RWPE1 (cell line): ENCODE data around the gene NPBWR2.

Experiments used
- CTCF ChIA-PET: fragments of 350-600 bp; sonication (Branson Sonifier 250); formaldehyde crosslinking; extraction: SDS; loops from one replicate; lab custom pipeline; 2021; lab: Yijun Ruan, JAX
- POLR2A ChIA-PET: fragments of 400-600 bp; formaldehyde crosslinking; extraction: SDS; loops from one replicate; lab custom pipeline; 2020; ENCODE audit warnings: antibody characterized with exemption; ENCODE audit not compliant: low non-redundant PET; lab: Yijun Ruan, JAX
- DNase-seq: peaks from one replicate; pipeline ENCODE4 v3.0.0; 2012; ENCODE audit warnings: low spot score
- H3K27ac ChIP-seq: fragments of 450-650 bp; 2 replicates; pipeline ENCODE4 v1.5.1; 2017
- CTCF ChIP-seq: fragments of 450-650 bp; conservative IDR thresholded peaks from 2 replicates; pipeline ENCODE4 v1.5.1; 2017; ENCODE audit warnings: low read depth, mild to moderate bottlenecking

NPBWR2 gene

GRCh38 chr20:64057628-64058498 lies 49.5 kb downstream of the NPBWR2 start:
- peak; percentile 99 for TF ChIP-seq CTCF
- ChIA-PET CTCF (interaction anchor here (0.5 to 6.5 kb wide), 18 partner anchors 8 to 900 kb away, joined by 3 to 98 read pairs (median 4); partner anchors contain the start of genes C20orf204, OPRL1, RGS19 and SOX18), POLR2A (no interaction called here)
- no peak overlapping the region for H3K27ac ChIP-seq
- DNase-seq: peak; percentile 92

GRCh38 chr20:64056889-64057627 lies 50.3 kb downstream of the NPBWR2 start:
- no peak for TF ChIP-seq CTCF
- ChIA-PET POLR2A (no interaction called here), CTCF (interaction anchor here (0.6 to 6.5 kb wide), 16 partner anchors 8 to 523 kb away, joined by 3 to 98 read pairs (median 4); partner anchors contain the start of genes C20orf204, OPRL1, RGS19 and SOX18)
- DNase-seq: no peak
- H3K27ac ChIP-seq: no peak overlapping the region

- POLR2A ChIA-PET: no interaction called here
Observed at GRCh38 chr20:64056639-64056888, 50.8 kb downstream of the NPBWR2 start.

DNA sequence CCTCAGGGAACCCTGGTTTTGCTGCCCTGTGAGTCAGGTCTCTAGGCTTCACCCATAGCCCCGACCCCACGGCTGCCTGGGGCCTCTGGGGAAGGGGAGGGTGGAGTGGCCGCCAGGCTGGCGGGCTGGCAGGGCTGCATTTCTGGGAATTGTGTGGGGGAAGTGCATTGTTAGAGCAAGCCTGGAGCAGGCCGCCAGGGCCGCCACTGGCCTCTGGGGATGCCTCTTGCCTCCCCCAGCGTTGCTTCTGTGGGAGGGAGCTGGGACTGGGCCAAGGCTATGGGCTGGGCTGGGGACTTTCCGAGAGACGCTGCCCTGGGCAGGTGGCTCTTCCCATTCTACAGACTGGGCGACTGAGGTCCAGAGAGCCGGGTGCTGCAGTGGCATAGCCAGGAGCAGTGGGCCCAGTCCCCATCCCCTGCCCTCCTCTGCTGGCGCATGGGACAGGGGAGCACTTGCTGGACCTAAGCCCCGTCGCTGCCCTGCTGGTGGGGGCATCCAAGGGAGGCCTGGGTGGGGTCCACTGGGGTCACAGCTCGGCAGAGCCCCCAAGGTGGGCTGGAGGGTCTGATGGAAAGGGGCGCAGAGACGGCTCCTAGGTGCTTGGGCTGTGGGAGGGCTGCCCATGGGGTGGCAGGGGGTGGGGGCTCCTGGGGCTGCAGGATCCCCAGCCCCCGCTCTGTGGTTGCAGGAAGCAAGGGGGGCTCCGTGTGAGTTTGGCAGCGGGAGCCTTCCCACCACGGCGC lies 51.3 kb downstream of the NPBWR2 start:
- H3K27ac ChIP-seq: no peak overlapping the region
- POLR2A ChIA-PET: no interaction called here
- DNase-seq: no peak
- no peak for TF ChIP-seq CTCF
- CTCF ChIA-PET: interaction anchor here (0.6 to 1.6 kb wide), 3 partner anchors 9 to 17 kb away, joined by 3 to 9 read pairs (median 6); no protein-coding TSS in a partner anchor

More at GRCh38 chr20:64056639-64056888, 50.8 kb downstream of the NPBWR2 start:
- DNase-seq: no peak
- no peak overlapping the region for H3K27ac ChIP-seq
- CTCF ChIA-PET: interaction anchor here (1.0 to 1.6 kb wide), 2 partner anchors 10 to 18 kb away, joined by 6 to 9 read pairs; no protein-coding TSS in a partner anchor
- TF ChIP-seq CTCF: no peak

GRCh38 chr20:64055396-64055892 lies 51.9 kb downstream of the NPBWR2 start:
- ChIA-PET CTCF (interaction anchor here (0.6 to 5.6 kb wide), 2 partner anchors 10 to 16 kb away, joined by 3 to 96 read pairs; no protein-coding TSS in a partner anchor), POLR2A (no interaction called here)
- no peak for TF ChIP-seq CTCF
- no peak for DNase-seq
- peak overlapping the region; percentile 53; the same call in 1 of the 2 replicates for H3K27ac ChIP-seq
